PFSK-1 (cell line): ENCODE measurements around the gene TLK1.

Experiments
- POLR2AphosphoS5 ChIP-seq: IDR thresholded peaks from 2 replicates; pipeline ENCODE4 v1.6.1; 2012; ENCODE audit warnings: low read depth, mild to moderate bottlenecking, control low read depth, low read length, moderate library complexity
- TAF1 ChIP-seq: IDR thresholded peaks from 2 replicates; pipeline ENCODE4 v1.6.1; 2012; ENCODE audit warnings: low read length, control low read depth, borderline replicate concordance; ENCODE audit not compliant: insufficient read depth

DNA sequence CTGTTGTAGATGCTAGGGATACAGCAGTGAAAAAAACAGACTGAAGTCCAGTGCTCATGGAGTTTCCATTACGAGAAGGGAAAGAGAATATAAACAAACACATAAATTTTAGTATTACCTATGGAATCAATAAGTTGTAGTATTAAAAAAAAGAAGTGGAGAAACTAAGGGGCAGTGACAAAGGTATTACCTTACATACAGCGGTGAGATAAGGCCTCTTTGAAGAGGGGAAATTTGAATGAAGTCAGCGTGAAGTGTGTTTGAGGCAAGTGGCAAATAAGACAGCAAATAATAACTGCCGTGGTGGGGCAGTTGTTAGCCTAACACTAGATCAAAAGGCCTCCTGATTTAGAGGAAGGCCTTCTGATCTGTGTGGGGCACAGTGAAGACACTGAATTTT, 57.9 kb downstream of the TLK1 start:
- TF ChIP-seq POLR2AphosphoS5, result no peak
- TF ChIP-seq TAF1, result no peak
